GM19463 (cell line): Measurements from ENCODE around the gene PEX16.
A peak's percentile ranks its signal among the peaks of the same experiment; 100 is the strongest.

ENCODE experiments used
- ATAC-seq: cut with Tn5 transposase; IDR thresholded peaks from one replicate; pipeline ENCODE4 v1.9.1; 2021; ENCODE audit warnings: mild to moderate bottlenecking, moderate library complexity; ENCODE audit not compliant: unreplicated experiment

The PEX16 gene

GRCh38 chr11:45931739-45932138, 14.1 kb upstream of the PEX16 start:
- ATAC-seq: no peak

GRCh38 chr11:45930951-45931570, 13.4 kb upstream of the PEX16 start:
- no peak for ATAC-seq

GRCh38 chr11:45930031-45930794, 12.5 kb upstream of the PEX16 start:
- peak; percentile 87 for ATAC-seq

GRCh38 chr11:45929486-45930030, 11.9 kb upstream of the PEX16 start:
- peak; percentile 6 for ATAC-seq

GRCh38 chr11:45928535-45929215, 11.0 kb upstream of the PEX16 start:
- ATAC-seq: no peak

GRCh38 chr11:45927684-45928413, 10.2 kb upstream of the PEX16 start:
- no peak for ATAC-seq

GRCh38 chr11:45927332-45927683, 9.6 kb upstream of the PEX16 start:
- no peak for ATAC-seq

GRCh38 chr11:45926536-45927331, 9.1 kb upstream of the PEX16 start:
- no peak for ATAC-seq

GRCh38 chr11:45926001-45926401, 8.3 kb upstream of the PEX16 start:
- ATAC-seq: no peak

GRCh38 chr11:45925550-45925949, 7.9 kb upstream of the PEX16 start:
- no peak for ATAC-seq

- ATAC-seq: no peak
These were observed 7.2 kb upstream of the PEX16 start for GRCh38 chr11:45924927-45925326.

- ATAC-seq: no peak
These were observed 6.6 kb upstream of the PEX16 start for GRCh38 chr11:45924036-45924915.

GRCh38 chr11:45922425-45923082, 4.9 kb upstream of the PEX16 start, which contains the start of gene LARGE2:
Gene LARGE2, plus strand, starts transcription at chr11:45922656. Its CDS starts 227 bp downstream, at chr11:45922883.
- ATAC-seq: no peak

GRCh38 chr11:45921561-45922424, 4.1 kb upstream of the PEX16 start:
- no peak for ATAC-seq

GRCh38 chr11:45920531-45921477, 3.1 kb upstream of the PEX16 start:
- ATAC-seq: no peak

- ATAC-seq: no peak
These were observed 2.3 kb upstream of the PEX16 start for GRCh38 chr11:45919806-45920530.
